Thyroid gland (tissue), 4 donors: ENCODE results near the gene LZTS2. TPM values are rescaled to one million over a fixed set of nuclear protein-coding genes. Genes with fewer than 3 reads are reported as not detected.

Experiments used
- DNase-seq, 2 donors: peaks; one replicate each; pipeline ENCODE4 v3.0.0-alpha.2; 2019
- H3K27ac ChIP-seq, 3 donors: fragments of 200-600 bp; sonication (generic); 1 replicate in 2 of 3; 2 replicates in 1 of 3; pipeline ENCODE4 v1.5.1; 2016 to 2019; ENCODE audit warnings: mild to moderate bottlenecking in 1 of 3, moderate library complexity in 1 of 3
- H3K27me3 ChIP-seq: fragments of 200-600 bp; sonication (generic); one replicate; pipeline ENCODE4 v1.5.1; 2019
- H3K36me3 ChIP-seq, 2 donors: fragments of 200-600 bp; sonication (generic); one replicate each; pipeline ENCODE4 v1.5.1; 2016 to 2019
- H3K4me1 ChIP-seq, 2 donors: fragments of 200-600 bp; sonication (generic); one replicate each; pipeline ENCODE4 v1.5.1; 2017 to 2019
- H3K4me3 ChIP-seq, 3 donors: fragments of 200-600 bp; sonication (generic); replicated peaks in 1 of 3; 1 replicate in 2 of 3; 2 replicates in 1 of 3; pipeline ENCODE4 v1.5.1; 2016; ENCODE audit warnings: mild to moderate bottlenecking in 1 of 3
- H3K9me3 ChIP-seq: fragments of 200-600 bp; sonication (generic); one replicate; pipeline ENCODE4 v1.5.1; 2017
- POLR2A ChIP-seq, 2 donors: fragments of 450-650 bp; IDR thresholded peaks; one replicate each; pipeline ENCODE4 v1.6.1; 2017; ENCODE audit warnings: antibody characterized with exemption in 2 of 2, mild to moderate bottlenecking in 2 of 2, moderate library complexity in 1 of 2
- WGBS, 2 donors: methylation state at CpG; one replicate each; pipeline ENCODE4 v1.1.5; 2017; 5-methylcytosine and 5-hydroxymethylcytosine counted together
- intact Hi-C: fragments of 100-400 bp; cut with DNase I; formaldehyde crosslinking; loops from one replicate; pipeline ENCODE4 v1.15.1; 2023
- total RNA-seq, 4 donors: library from RNA; depleted of rRNA; stranded (reverse); fragments of >200 nt; gene quantifications; one replicate each; pipeline ENCODE4 v1.2.3, GENCODE V29; 2016
- TF ChIP-seq, protein P1 (sequence below), 6 experiments: fragments of 200-600 bp in 3 of 6; fragments of 450-650 bp in 3 of 6; sonication (generic) in 3 of 6; IDR thresholded peaks; one replicate each; pipeline ENCODE4 v1.5.1; 2016 to 2019; ENCODE audit warnings: antibody characterized with exemption in 6 of 6, mild to moderate bottlenecking in 2 of 6, inconsistent platforms in 1 of 6, moderate library complexity in 1 of 6

Gene LZTS2
- total RNA-seq, 4 donors from 2014 or later = 75.4 to 107 (median 88.1) TPM

DNA sequence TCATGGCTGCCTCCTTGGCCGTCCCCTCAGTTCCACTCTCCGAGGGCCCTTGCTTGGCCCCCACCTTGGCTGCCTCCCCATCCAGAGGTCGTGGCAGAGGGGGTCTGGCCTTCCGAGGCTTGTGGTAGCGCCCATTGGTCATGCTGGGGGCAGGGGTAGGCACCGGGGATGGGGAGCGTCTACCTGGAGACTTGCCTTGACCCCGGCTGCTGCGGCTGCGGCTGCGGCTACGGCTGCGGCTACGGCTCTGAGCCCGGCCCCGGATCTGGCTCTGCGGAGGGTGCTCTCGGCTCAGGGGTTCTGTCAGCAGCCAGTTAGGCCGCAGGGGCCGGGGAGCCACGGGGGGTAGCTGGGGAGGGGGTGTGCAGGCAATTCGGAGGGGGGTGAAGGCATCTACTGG, 10.7 kb downstream of the LZTS2 start:
- Histone ChIP-seq H3K27ac (no peak overlapping the region), H3K4me1 (peaks cover 7 to 10% of the 10 kb centered on the region in 2 donors), H3K36me3 (peaks cover 20 to 21% of the 10 kb centered on the region in 2 donors), H3K4me3 (no peak overlapping the region), H3K27me3 (no peaks in the 10 kb centered on the region), H3K9me3 (no peaks in the 10 kb centered on the region)
- no peak for DNase-seq
- intact Hi-C loops = no loop called here
- 87 to 100% methylated on average over 4 to 14 of the region's 22 CpGs for WGBS, 2 donors
- no peak for TF ChIP-seq POLR2A (IDR thresholded peaks at IDR 0.05)
- TF ChIP-seq, protein P1, sequence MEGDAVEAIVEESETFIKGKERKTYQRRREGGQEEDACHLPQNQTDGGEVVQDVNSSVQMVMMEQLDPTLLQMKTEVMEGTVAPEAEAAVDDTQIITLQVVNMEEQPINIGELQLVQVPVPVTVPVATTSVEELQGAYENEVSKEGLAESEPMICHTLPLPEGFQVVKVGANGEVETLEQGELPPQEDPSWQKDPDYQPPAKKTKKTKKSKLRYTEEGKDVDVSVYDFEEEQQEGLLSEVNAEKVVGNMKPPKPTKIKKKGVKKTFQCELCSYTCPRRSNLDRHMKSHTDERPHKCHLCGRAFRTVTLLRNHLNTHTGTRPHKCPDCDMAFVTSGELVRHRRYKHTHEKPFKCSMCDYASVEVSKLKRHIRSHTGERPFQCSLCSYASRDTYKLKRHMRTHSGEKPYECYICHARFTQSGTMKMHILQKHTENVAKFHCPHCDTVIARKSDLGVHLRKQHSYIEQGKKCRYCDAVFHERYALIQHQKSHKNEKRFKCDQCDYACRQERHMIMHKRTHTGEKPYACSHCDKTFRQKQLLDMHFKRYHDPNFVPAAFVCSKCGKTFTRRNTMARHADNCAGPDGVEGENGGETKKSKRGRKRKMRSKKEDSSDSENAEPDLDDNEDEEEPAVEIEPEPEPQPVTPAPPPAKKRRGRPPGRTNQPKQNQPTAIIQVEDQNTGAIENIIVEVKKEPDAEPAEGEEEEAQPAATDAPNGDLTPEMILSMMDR (IDR thresholded peaks at IDR 0.05) = no peak

DNA sequence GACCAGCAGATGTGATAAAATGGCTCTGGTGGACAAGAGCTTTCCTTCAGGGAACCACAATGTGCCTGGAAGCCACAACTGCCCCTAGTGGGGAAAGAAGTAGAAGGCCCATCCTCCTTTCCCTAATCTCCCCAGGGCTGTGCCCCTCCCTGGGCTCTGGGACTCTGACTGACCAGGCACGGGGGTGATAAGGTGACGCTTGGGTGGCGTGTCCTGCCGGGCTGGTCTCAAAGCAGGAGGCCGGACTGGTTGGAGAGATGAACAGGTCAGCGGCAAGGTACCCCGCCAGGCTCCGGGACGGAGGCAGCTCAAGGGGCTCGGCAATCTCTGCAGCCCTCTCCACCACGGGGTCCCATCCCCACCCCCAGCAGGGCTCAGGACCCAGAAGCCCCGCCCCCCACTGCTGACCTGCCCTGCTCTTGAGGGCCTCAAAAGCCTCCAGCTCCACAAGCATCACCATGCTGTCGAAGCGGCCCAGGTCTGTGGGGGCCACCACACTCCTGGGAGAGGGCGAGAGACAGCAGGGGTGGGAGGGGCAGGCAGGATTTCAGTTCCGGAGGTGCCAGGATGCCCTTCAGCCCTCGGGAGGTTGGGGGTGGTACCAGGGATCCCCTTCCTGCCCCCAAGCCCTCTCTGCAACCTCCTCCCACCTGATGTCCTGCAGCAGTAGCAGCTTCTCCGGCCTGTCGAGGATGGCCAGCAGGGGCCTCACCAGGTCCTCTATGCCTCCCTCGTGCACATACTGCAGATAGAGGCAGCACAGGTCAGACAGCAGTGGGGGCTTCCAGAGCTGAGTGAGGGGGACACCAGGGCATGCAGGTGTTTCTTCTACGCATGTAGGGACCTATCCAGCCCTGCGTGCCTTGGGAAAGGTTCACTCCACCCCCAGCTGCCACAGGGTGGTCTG, 12.2 kb downstream of the LZTS2 start:
- Histone ChIP-seq H3K36me3 (peaks cover 6 to 7% of the 10 kb centered on the region in 2 donors), H3K9me3 (no peaks in the 10 kb centered on the region), H3K27ac (no peak overlapping the region), H3K4me1 (peaks cover 7 to 10% of the 10 kb centered on the region in 2 donors), H3K27me3 (no peaks in the 10 kb centered on the region), H3K4me3 (no peak overlapping the region)
- 66 to 71% methylated on average over 6 to 11 of the region's 22 CpGs for WGBS, 2 donors
- intact Hi-C loops = loop anchor here (2.0 kb wide), 1 partner anchor 17 kb away; no protein-coding TSS in a partner anchor
- no peak for TF ChIP-seq POLR2A (IDR thresholded peaks at IDR 0.05)
- TF ChIP-seq, protein P1 (IDR thresholded peaks at IDR 0.05) = no peak
- DNase-seq = no peak

DNA sequence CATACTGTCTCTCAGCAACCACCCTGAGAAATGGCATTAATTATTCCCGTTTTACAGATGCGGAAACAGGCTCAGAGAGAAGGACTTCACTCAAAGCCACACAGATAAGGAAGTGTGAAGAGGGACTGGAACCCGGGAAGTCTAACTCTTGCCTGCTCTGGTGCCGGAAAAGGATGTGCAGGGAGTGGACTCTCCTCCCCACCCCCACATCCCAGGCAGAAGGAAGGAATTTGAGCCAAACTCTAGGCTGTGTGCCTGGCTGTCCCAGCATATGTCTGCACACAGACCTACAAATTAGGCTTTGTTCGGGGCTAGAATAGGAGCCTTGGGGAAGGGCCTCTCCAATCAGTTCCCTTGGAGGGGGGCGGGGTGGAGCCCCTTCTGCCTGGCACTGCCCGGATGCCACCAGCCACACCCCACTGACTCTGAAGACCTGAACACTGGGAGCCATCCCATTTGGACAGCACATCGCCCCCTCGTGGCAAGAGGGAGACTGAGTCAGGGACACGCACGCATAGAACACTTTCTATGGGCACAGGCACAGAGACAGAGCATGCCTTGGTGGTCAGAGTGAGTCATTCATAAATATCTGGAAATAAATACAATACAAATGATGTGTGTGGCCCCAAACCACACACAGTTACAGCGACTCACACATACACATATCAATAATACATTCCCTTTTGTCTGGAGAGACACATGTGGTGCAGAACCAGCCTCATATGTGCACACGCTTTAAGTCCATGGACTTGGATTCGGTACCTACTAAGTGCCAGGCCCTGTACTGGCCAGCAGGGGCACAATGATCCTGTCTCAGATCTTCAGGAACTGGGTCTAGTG, 13.1 kb downstream of the LZTS2 start:
- TF ChIP-seq, protein P1 (IDR thresholded peaks at IDR 0.05) = peak; percentile 73 to 98 (median 84)
- no peak for TF ChIP-seq POLR2A (IDR thresholded peaks at IDR 0.05)
- H3K27ac ChIP-seq = peak overlapping the region in 1 of 3 donors; percentile 21
- H3K36me3 ChIP-seq = no peaks in the 10 kb centered on the region
- DNase-seq = peak; percentile 89 to 90
- intact Hi-C loops = loop anchor here (2.0 kb wide), 1 partner anchor 18 kb away; no protein-coding TSS in a partner anchor
- peaks cover 7% of the 10 kb centered on the region for H3K27me3 ChIP-seq
- WGBS, 2 donors = 15 to 26% methylated on average over 12 of the region's 14 CpGs
- no peak overlapping the region for H3K4me3 ChIP-seq
- no peaks in the 10 kb centered on the region for H3K9me3 ChIP-seq
- H3K4me1 ChIP-seq = peaks cover 7 to 10% of the 10 kb centered on the region in 2 donors

DNA sequence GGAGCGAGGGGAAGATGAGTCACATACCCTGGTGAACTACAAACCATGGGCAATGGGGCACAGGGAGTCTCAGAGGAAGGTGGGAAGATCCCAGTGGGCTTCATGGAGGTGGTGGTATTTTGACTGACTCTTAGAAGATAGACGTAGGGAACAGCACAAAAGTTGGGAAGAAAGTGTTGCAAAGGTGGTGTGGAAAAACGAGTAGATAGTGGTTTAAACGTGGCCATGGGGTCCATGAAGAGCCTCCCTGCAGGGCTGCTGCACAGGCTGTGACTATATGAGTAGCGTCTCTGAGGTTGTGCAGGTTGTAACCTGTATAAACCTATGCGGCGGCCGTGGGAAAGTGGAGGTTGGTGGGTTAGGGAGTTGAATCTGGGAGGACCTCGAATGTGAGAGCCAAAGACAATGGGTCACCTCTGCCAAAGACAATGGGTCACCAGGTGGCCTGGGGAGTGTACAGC, 13.8 kb downstream of the LZTS2 start:
- intact Hi-C loops = loop anchor here (2.0 kb wide), 1 partner anchor 19 kb away; no protein-coding TSS in a partner anchor
- H3K27ac ChIP-seq = no peak overlapping the region
- WGBS, 2 donors = 51 to 61% methylated on average over 9 of the region's 9 CpGs

More for the DNA sequence above, 13.8 kb downstream of the LZTS2 start:
- no peak for TF ChIP-seq POLR2A (IDR thresholded peaks at IDR 0.05)
- TF ChIP-seq, protein P1 (IDR thresholded peaks at IDR 0.05) = no peak
- Histone ChIP-seq H3K4me1 (peaks cover 7 to 10% of the 10 kb centered on the region in 2 donors), H3K9me3 (no peaks in the 10 kb centered on the region), H3K27me3 (peaks cover 7% of the 10 kb centered on the region), H3K4me3 (no peak overlapping the region), H3K36me3 (no peaks in the 10 kb centered on the region)
- DNase-seq = no peak
